Fibroblast of the conjunctiva (primary cell): ENCODE measurements around the gene RIN3.

ENCODE experiments used
- DNase-seq: peaks from one replicate; pipeline ENCODE4 v3.0.0-alpha.2; 2010; ENCODE audit warnings: low read depth

The RIN3 gene

GRCh38 chr14:92528486-92529100 lies 15.0 kb downstream of the RIN3 start:
- no peak for DNase-seq

GRCh38 chr14:92529903-92530302 lies 16.3 kb downstream of the RIN3 start:
- DNase-seq: no peak

GRCh38 chr14:92531106-92531873 lies 17.7 kb downstream of the RIN3 start:
- DNase-seq: no peak

GRCh38 chr14:92532490-92533163 lies 19.0 kb downstream of the RIN3 start:
- DNase-seq: no peak

GRCh38 chr14:92534932-92535643 lies 21.5 kb downstream of the RIN3 start:
- DNase-seq: no peak

GRCh38 chr14:92536231-92536630 lies 22.6 kb downstream of the RIN3 start:
- peak; percentile 56 for DNase-seq

GRCh38 chr14:92538412-92538985 lies 24.9 kb downstream of the RIN3 start:
- no peak for DNase-seq

- DNase-seq: no peak
Observed at GRCh38 chr14:92539419-92539818, 25.8 kb downstream of the RIN3 start.

- DNase-seq: no peak
Observed at GRCh38 chr14:92539875-92540274, 26.3 kb downstream of the RIN3 start.

- DNase-seq: peak; percentile 98
Observed at GRCh38 chr14:92540472-92541048, 27.0 kb downstream of the RIN3 start.

GRCh38 chr14:92542766-92543554 lies 29.4 kb downstream of the RIN3 start:
- DNase-seq: no peak

- no peak for DNase-seq
Observed at GRCh38 chr14:92544051-92544720, 30.6 kb downstream of the RIN3 start.

- no peak for DNase-seq
Observed at GRCh38 chr14:92546347-92547053, 32.9 kb downstream of the RIN3 start.

- DNase-seq: no peak
Observed at GRCh38 chr14:92549105-92549858, 35.7 kb downstream of the RIN3 start.

GRCh38 chr14:92549859-92550230 lies 36.3 kb downstream of the RIN3 start:
- no peak for DNase-seq

GRCh38 chr14:92551044-92551841 lies 37.7 kb downstream of the RIN3 start:
- DNase-seq: no peak

- no peak for DNase-seq
Observed at GRCh38 chr14:92552066-92552465, 38.5 kb downstream of the RIN3 start.

GRCh38 chr14:92553438-92553837 lies 39.9 kb downstream of the RIN3 start:
- no peak for DNase-seq
